ENCODE results near the gene RNF25.

- no peak for TF ChIP-seq CTCF (IDR thresholded peaks at IDR 0.05; ENCODE audit: insufficient read depth, low read length, poor library complexity, severe bottlenecking)
- no peak for TF ChIP-seq EZH2phosphoT487 (conservative IDR thresholded peaks at IDR 0.05; ENCODE audit: low read length)
Observed at GRCh38 chr2:218717262-218717661, 45.5 kb upstream of the RNF25 start.

All from SU-DHL-6 (cell line).